ENCODE data around the gene IRGM.
"Not testable (repeated sequence)": the region's sequence is repeated elsewhere in the genome, so short reads cannot be mapped to it uniquely, and the experiment has no call there.

IRGM gene, protein sequence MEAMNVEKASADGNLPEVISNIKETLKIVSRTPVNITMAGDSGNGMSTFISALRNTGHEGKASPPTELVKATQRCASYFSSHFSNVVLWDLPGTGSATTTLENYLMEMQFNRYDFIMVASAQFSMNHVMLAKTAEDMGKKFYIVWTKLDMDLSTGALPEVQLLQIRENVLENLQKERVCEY

GRCh38 chr5:150846308-150846653 lies at the start of gene IRGM:
TSS of gene IRGM (plus strand) at chr5:150846521. CDS start at chr5:150848124, 1,603 bp downstream.
- DNase-seq (ENCODE audit: low read depth in 3 of 3) = peak in 1 of 3 donors; percentile 13

DNA sequence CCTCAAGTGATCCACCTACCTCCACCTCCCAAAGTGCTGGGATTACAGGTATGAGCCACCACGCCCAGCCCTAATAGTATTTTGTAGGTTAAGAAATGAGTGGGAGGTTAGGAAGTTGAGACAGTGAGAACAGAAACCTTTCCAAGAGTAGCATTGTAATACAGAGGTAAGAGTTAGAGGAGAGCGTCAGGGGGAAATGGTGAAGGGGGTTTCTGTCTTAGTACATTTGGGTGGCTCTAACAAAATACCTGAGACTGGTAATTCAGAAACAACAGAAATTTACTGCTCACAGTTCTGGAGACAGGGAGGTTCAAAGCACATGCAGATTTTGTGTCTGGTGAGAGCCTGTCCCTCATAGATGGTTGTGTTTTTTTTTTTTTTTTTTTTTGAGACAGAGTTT lies 48.9 kb upstream of the IRGM start:
- DNase-seq (ENCODE audit: low read depth in 3 of 3) = no peak

DNA sequence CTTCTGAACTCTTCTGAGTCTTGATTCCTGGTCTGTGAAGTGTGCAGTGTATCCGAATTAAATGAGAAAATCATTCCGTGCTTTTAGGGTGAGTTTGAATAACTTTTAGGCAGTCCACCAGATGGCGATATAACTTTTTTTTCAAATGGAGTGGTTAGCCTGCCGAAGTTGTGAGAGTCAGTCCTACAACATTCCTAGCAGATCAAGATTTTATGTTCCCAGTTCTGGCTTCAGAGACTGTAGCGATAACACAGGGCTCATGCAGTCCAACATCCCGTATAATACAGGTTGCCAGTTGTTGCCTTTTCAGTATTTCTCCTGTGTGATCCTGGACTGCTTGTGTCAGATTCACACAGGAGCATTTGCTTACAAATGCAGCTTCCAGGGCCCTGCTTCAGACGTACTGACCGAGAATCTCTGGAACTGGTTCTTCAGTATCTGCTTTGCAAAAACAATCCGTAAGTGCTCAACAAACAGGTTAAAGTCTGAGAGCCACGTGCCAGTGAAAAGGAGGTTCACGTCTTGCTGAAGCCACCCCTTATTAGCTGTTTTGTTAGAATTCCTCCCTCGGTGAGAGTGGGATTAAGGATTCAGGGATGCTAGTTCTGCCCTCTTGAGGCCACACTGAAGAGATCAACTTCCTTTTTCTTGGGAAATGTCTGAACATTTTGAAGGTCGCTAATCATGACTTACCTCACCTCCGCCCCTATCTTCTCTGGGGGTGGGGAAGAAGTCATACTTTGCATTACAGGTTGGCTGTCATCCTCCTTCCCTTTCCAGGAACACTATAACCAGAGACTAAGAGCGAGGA lies 45.0 kb upstream of the IRGM start:
- no peak for DNase-seq (ENCODE audit: low read depth in 3 of 3)

DNA sequence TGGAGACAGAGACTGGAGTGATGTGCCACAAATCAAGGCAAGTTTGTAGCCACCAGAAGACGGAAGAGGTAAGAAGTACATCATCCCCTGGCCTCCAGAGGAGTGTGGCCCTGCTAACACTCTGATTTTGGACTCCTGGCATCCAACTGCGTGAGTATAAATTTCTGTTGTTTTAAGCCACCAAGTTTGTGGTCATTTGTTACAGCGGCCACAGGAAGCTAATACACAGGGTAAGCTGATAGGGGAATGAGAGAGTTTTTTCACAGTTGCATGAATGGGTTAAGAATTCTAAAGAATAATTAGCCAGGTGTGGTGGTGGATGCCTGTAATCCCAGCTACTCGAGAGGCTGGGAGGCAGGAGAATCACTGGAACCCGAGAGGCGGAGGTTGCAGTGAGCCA lies 41.9 kb upstream of the IRGM start:
- no peak for DNase-seq (ENCODE audit: low read depth in 3 of 3)

DNA sequence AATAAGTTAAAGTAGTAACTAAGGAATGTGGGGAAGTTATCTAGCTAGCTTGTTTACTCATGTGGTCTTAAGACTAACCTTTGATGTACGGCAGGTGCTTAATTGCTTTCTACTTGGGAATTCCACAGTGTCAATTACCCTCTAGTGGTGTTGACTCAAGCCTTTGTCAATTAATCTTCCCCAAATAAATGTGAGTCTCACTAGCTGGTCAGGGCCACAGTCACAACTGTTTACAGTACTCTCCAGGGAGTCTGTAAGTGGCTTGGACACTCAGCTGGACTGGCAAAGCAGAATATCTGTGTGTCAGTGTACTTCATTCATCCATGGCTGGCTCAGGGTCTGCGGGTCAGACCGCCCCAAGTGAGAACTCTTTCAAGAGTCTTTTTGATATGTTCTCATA lies 37.0 kb upstream of the IRGM start:
- DNase-seq (ENCODE audit: low read depth in 3 of 3) = no peak

DNA sequence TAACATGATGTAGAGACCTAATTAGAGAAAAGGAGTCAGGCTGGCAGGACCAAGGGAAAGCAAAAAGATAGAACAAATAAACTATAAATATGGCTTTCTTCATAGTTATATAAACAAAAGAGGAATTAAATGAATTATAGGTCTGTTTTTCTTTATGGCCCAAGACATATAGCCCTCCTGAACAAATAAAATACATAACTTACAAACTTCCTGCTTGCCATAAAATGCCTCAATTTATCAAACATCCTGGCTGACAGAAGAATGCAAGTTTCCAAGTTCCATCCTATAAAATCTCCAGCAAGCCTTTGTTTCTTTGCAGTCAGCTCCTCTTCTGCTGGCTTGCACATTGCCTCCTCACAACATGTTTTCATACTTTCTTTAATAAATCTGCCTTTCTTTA lies 31.3 kb upstream of the IRGM start:
- no peak for DNase-seq (ENCODE audit: low read depth in 3 of 3)

DNA sequence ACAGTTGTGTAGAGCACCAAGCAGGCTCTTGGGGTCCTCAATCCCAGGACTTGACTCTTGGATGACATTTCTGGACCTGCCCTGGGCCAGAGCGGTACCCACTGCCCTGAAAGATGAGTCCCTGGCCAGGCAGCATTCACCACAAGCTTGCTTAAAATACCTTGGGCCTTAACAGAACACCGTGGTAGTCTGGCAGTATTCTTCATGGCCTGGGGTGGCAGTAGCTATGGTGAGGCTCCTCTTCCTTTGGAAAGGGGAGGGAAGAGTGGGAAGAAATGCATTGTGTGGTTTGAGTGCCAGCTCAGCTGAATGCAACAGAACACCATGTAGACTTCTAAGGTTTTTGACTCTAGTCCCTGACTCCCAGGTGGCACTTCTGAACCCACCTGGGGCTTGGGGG lies 29.4 kb upstream of the IRGM start:
- no peak for DNase-seq (ENCODE audit: low read depth in 3 of 3)

GRCh38 chr5:150829744-150830143 lies 16.6 kb upstream of the IRGM start:
- no peak for DNase-seq (ENCODE audit: low read depth in 3 of 3)

DNA sequence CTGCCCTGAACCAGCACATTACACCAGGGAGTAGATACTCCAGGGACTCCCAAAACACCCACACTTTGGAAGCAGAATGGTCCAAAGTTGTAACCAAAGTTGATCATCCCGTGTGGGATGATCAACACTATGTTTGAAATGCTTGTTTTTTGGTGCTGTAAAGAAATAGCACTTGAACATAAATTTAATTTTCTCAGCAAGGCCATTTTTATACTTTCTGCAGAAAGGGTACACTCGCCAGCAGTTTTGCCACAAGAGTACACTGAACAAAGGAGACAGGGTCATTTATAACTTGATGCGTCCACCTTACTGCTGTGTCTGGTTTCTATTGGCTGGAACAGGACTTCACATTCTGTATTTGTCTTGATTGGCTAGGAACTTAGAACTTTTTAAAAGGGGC lies 14.5 kb upstream of the IRGM start:
- not testable (repeated sequence) for DNase-seq (ENCODE audit: low read depth in 3 of 3)

DNA sequence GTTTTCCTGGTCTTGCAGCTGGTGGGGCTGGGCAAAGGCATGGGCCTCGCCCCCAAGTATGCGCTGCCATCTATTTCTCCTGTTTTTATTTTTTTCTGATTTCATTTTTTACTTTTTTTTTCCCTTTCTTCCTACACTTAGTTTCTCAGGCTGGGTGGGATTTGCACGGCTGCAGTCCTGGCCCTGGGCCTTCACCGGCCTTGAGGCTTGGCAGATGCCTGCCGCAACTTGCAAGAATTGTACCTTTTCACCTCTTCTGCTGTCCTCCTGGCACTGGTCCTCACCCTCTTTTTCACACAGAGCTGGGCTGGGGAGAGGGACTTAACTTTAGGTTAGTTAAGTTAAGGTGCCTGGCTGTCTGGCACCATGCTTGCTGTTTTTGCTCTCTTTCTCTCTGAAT lies 10.3 kb upstream of the IRGM start:
- no peak for DNase-seq (ENCODE audit: low read depth in 3 of 3)

DNA sequence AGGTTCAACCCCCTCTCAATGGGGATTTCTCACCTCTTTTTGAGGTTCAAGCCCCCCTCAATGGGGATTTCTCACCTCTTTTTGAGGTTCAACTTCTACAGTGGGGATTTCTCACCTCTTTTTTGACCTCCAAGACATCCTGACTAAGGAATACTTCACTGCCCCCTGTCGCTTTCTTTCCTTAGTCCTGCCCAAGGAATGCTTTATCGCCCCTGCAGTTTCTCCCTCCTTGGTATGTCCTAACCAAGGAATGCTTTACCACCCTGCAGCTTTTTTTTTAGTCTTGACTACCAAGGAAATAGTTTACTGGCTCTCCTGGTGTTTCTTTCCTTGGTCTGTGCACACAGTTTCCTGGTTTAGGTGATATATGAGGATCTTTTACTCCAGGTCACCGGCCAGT lies 9.6 kb upstream of the IRGM start:
- DNase-seq (ENCODE audit: low read depth in 3 of 3) = no peak

GRCh38 chr5:150845185-150845859 lies 999 bp upstream of the IRGM start:
- DNase-seq (ENCODE audit: low read depth in 3 of 3) = not testable (repeated sequence)

DNA sequence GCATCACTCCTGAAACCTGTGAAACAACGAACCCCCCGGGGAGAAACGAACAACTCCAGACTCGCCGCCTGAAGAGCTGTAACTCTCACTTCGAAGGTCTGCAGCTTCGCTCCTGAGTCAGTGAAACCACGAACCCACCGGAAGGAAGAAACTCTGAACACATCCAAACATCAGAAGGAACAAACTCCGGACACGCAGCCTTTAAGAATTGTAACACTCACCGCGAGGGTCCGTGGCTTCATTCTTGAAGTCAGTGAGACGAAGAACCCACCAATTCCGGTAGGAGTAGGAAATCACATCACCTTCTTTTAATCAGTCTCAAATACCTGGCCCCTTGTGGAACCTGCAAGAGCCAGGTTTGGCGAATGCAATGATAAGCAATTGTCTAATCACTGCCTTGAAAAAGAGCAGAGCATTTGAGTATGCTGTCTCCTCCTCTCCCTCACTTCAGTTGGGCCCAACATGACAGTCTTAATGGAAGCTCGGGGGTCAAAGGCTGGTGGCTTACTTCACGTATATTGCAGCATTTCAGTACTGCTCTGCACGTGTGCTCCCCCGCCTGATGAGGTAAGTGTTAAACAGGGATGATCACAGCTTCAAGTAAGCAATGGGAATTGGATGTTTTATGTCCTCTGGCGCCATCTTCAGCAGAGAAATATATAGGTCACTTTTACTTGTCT lies 473 bp downstream of the IRGM start:
- peak; percentile 13 to 50 (median 41) for DNase-seq (ENCODE audit: low read depth in 3 of 3)

- DNase-seq (ENCODE audit: low read depth in 3 of 3) = no peak
These were observed 994 bp downstream of the IRGM start for GRCh38 chr5:150847334-150847695.

DNA sequence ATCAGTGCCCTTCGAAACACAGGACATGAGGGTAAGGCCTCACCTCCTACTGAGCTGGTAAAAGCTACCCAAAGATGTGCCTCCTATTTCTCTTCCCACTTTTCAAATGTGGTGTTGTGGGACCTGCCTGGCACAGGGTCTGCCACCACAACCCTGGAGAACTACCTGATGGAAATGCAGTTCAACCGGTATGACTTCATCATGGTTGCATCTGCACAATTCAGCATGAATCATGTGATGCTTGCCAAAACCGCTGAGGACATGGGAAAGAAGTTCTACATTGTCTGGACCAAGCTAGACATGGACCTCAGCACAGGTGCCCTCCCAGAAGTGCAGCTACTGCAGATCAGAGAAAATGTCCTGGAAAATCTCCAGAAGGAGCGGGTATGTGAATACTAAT lies 1.9 kb downstream of the IRGM start:
- DNase-seq (ENCODE audit: low read depth in 3 of 3) = no peak

DNA sequence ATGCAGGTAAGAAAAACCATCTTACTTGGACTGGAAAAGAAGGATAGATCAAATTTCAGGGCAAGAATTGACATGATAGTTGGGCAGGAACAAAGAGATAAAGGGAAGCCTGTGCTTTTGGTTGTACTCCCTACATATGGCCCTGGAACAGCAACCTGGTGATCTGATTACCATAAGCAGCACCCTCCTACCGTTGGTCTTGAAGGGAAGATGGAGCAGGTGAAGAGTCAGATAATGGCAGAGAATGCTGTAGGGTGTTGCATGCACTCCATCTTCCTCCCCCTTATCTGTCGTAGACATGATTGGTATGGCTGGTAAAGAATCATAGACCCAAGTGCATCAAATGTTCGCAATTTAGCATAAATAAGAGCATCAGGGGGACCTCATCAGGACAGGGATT lies 4.7 kb downstream of the IRGM start:
- DNase-seq (ENCODE audit: low read depth in 3 of 3) = no peak

DNA sequence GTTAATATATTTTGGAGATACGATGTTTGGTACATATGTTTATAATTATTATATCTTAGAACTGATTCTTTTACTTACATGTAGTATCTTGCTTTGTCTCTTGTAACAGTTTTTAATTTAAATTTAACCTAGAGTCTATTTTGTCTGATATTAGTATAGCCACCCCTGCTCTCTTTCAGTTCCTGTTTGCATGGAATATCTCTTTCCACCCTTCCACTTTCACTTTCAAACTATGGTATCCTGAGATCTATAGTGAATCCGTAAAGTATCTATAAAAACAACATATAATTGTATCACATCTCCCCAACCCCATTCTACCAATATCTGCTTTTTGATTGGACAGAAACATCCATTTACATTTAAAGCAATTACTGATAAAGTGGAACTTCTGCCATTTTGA lies 7.2 kb downstream of the IRGM start:
- no peak for DNase-seq (ENCODE audit: low read depth in 3 of 3)

- not testable (repeated sequence) for DNase-seq (ENCODE audit: low read depth in 3 of 3)
These were observed 10.4 kb downstream of the IRGM start for GRCh38 chr5:150856700-150857099.

DNA sequence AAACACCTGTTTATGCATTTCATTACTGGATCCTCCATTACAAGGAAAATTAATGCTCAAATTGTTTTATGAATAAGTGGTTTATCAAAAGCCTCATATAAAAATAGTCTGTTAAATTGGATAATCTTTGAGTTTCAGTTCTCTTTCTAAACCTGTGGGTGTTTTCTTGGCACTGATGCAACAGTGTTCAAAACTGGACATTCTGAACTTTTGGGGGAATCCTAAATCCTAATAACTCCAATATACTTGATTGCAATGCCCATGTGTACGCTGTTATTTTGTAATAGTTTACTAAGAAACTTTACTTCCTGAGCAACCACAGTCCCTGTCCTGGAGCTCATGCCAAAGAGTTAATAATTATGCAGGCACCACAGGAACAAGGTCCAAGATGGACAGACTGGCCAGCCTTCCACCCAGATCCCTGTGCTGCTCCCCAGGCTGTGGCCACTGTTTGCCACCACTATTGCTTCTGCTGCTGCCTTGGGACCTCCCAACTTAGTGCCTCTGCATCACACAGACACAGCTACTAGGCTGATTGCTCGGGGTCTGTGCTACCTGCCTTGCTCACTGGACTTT lies 14.0 kb downstream of the IRGM start:
- DNase-seq (ENCODE audit: low read depth in 3 of 3) = no peak

DNA sequence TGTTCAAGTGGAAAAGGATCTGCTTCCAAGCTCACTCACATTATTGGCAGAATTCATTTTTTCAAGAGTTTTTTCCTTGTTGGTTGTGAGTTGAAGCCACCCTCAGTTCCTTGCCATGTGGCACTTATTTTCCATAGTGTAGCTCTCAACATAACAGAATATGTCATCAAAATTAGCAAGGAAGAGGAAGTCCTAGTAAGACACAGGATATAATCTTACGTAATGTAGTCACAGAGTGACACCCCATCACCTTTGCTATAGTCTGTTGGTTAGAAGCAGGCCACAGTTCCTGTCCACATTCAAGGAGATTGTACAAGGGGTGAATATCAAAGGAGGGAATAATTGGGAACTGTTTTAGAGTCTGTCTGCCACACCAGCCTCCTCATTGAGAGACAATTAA lies 15.7 kb downstream of the IRGM start:
- no peak for DNase-seq (ENCODE audit: low read depth in 3 of 3)

DNA sequence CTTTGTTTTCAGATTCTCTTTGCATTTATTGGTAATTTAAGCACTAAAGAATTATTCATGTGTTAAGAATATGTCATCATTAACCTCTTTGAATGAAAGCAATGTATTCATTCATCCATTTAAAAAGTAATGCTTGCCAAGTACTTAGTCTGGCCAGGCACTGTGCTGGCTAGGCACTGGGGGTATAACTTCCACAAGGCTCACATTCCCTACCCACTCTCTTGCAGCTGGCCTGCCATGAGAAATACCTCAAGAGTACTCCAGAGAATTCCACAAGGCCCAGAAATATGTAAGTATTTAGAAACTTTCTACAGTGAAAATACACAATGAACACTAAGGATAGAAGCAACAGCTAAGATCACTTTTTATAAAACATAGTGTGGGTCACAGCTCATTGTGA lies 33.0 kb downstream of the IRGM start:
- DNase-seq (ENCODE audit: low read depth in 3 of 3) = no peak

Measured in stimulated activated CD4-positive, alpha-beta T cell treated with anti-CD3 and anti-CD28 coated beads, TNF-alpha, amount 100 ng/mL, for 48 hours (primary cell).